Pancreas (tissue), 10 donors: ENCODE measurements around the gene TMEM131L. TPM values are rescaled to one million over a fixed set of nuclear protein-coding genes. Genes with fewer than 3 reads are reported as not detected.
"Not testable (repeated sequence)": the region's sequence is repeated elsewhere in the genome, so short reads cannot be mapped to it uniquely, and the experiment has no call there.

ENCODE experiments used
- ATAC-seq, 4 donors: fragments of 200-7000 bp; cut with Tn5 transposase; one replicate each; pipeline versions ENCODE4 v1.8.0 to v1.9.1; 2020; ENCODE audit warnings: mild to moderate bottlenecking in 4 of 4, moderate library complexity in 4 of 4
- DNase-seq, 6 donors: peaks; one replicate each; pipeline ENCODE4 v3.0.0-alpha.2; 2020
- FAIRE-seq: peaks from 2 replicates; lab custom pipeline; 2012; peaks lifted over from hg19 to GRCh38; lab: Jason Lieb, UNC
- H3K27ac ChIP-seq, 4 donors: fragments of 200-600 bp; sonication (generic); 1 replicate in 3 of 4; 2 replicates in 1 of 4; pipeline versions ENCODE4 v1.5.0 to v1.8.0; 2020
- H3K27me3 ChIP-seq, 4 donors: fragments of 200-600 bp; one replicate each; pipeline ENCODE4 v1.8.0; 2021
- H3K36me3 ChIP-seq, 3 donors: fragments of 200-600 bp; sonication (generic) in 1 of 3; one replicate each; pipeline versions ENCODE4 v1.5.0 to v1.8.0; 2020 to 2021
- H3K4me1 ChIP-seq, 3 donors: fragments of 200-600 bp; one replicate each; pipeline ENCODE4 v1.8.0; 2021
- H3K4me3 ChIP-seq, 4 donors: fragments of 200-600 bp; sonication (generic) in 2 of 4; one replicate each; pipeline versions ENCODE4 v1.5.0 to v1.8.0; 2020 to 2021
- H3K9me3 ChIP-seq, 4 donors: fragments of 200-600 bp; one replicate each; pipeline ENCODE4 v1.8.0; 2021
- CTCF ChIP-seq, 4 donors: fragments of 200-600 bp; sonication (generic) in 3 of 4; IDR thresholded peaks; one replicate each; pipeline versions ENCODE4 v1.5.0 to v1.8.0; 2021; ENCODE audit warnings: antibody characterized with exemption in 4 of 4
- WGBS, 2 donors: extraction: QIAGEN DNeasy Blood & Tissue Kit; methylation state at CpG; one replicate each; pipeline ENCODE4 v1.1.7; 2013; 5-methylcytosine and 5-hydroxymethylcytosine counted together
- intact Hi-C, 3 donors: fragments of 100-400 bp; cut with DNase I; formaldehyde crosslinking; loops; one replicate each; pipeline versions ENCODE4 v1.11.1 to v1.14.2; 2022
- polyA plus RNA-seq, 2 donors: library from polyadenylated mRNA; stranded (reverse); fragments of 200-250 nt; gene quantifications; one replicate each; pipeline ENCODE4 v1.2.3, GENCODE V29; 2013
- total RNA-seq, 6 donors: library from RNA; stranded (reverse); fragmentation: NEBNext Ultra II Directional in 4 of 6; extraction: Animal tissue kit (Norgen Biotek cat#: 25700) in 4 of 6; gene quantifications; one replicate each; pipeline versions ENCODE4 v1.2.1 to v1.2.4, GENCODE V29; 2021 to 2023
- donor health status: healthy with polysubstance abuse.
- donor health status: DM: no; HTN: no; CAD: no; lungs with moderate emphysema.
- donor health status: DM: no; HTN: no; CAD: no.
- donor health status: control.
- donor health status: control.
- donor health status: Bipolar disorder and iron deficiency.
- donor health status: DM: yes; HTN: yes; CAD: no.
- donor health status: DM: no; HTN: no; CAD: no.
- donor health status: DM: no; HTN: no; CAD: no.
- donor health status: DM: yes; HTN: yes; CAD: no.

The TMEM131L gene
- total and polyA plus RNA-seq, 8 donors = 9.4 to 29.5 (median 20.1) TPM

- peaks cover 28 to 51% (median 32%) of the 10 kb centered on the region in 3 donors for H3K4me1 ChIP-seq
- 33 to 38% methylated on average over 8 of the region's 8 CpGs for WGBS, 2 donors
- ATAC-seq (peak; percentile 46 to 75 (median 72)), FAIRE-seq (no peak), DNase-seq (peak in 5 of 6 donors; percentile 35 to 72 (median 67))
- no peak overlapping the region for H3K4me3 ChIP-seq
- no peaks in the 10 kb centered on the region for H3K9me3 ChIP-seq
- no peaks in the 10 kb centered on the region for H3K36me3 ChIP-seq
- intact Hi-C loops = no loop called here
- H3K27ac ChIP-seq = peak overlapping the region in 2 of 4 donors; percentile 52 to 67
- no peaks in the 10 kb centered on the region for H3K27me3 ChIP-seq
- no peak for TF ChIP-seq CTCF (IDR thresholded peaks at IDR 0.05)
Measured at GRCh38 chr4:153566631-153567150, 100.5 kb downstream of the TMEM131L start.

- ATAC-seq, H3K36me3 ChIP-seq, DNase-seq, H3K27ac ChIP-seq, intact Hi-C loops, H3K4me3 ChIP-seq, H3K27me3 ChIP-seq, H3K9me3 ChIP-seq, FAIRE-seq: not testable (repeated sequence)
- 79 to 86% methylated on average over 3 of the region's 3 CpGs for WGBS, 2 donors
- peaks cover 28 to 51% (median 32%) of the 10 kb centered on the region in 3 donors for H3K4me1 ChIP-seq
Measured at GRCh38 chr4:153567660-153568059, 101.5 kb downstream of the TMEM131L start.

- H3K4me1 ChIP-seq = peaks cover 27 to 60% (median 32%) of the 10 kb centered on the region in 3 donors
- no peak for TF ChIP-seq CTCF (IDR thresholded peaks at IDR 0.05)
- intact Hi-C loops = loop anchor here in 2 of 3 donors (5.0 to 10.0 kb wide), 2 partner anchors 106 to 223 kb away; partner anchors contain the start of gene TMEM131L (in 1 of the 2)
- FAIRE-seq (no peak), DNase-seq (no peak), ATAC-seq (no peak)
- no peaks in the 10 kb centered on the region for H3K36me3 ChIP-seq
- H3K27ac ChIP-seq = no peak overlapping the region
- H3K9me3 ChIP-seq = no peaks in the 10 kb centered on the region
- no peaks in the 10 kb centered on the region for H3K27me3 ChIP-seq
- no peak overlapping the region for H3K4me3 ChIP-seq
- 91% methylated on average over 12 of the region's 12 CpGs for WGBS, 2 donors
Measured at GRCh38 chr4:153570228-153570973, 104.2 kb downstream of the TMEM131L start.

- no peak for ATAC-seq
- no peak for FAIRE-seq
- Histone ChIP-seq H3K4me1 (peaks cover 29 to 54% (median 30%) of the 10 kb centered on the region in 3 donors), H3K4me3 (no peak overlapping the region), H3K27me3 (no peaks in the 10 kb centered on the region), H3K36me3 (no peaks in the 10 kb centered on the region), H3K9me3 (no peaks in the 10 kb centered on the region), H3K27ac (no peak overlapping the region)
- no peak for TF ChIP-seq CTCF (IDR thresholded peaks at IDR 0.05)
- DNase-seq = no peak
- intact Hi-C loops = loop anchor here in 2 of 3 donors (5.0 to 10.0 kb wide), 2 partner anchors 106 to 224 kb away; partner anchors contain the start of gene TMEM131L (in 1 of the 2)
- 87 to 93% methylated on average over 4 of the region's 4 CpGs for WGBS, 2 donors
Measured at GRCh38 chr4:153571006-153571545, 104.9 kb downstream of the TMEM131L start.

GRCh38 chr4:153572609-153573008, 106.4 kb downstream of the TMEM131L start:
- no peak for DNase-seq
- 97% methylated on average over 3 of the region's 3 CpGs for WGBS, 2 donors
- Histone ChIP-seq H3K4me1 (peaks cover 21 to 44% (median 27%) of the 10 kb centered on the region in 3 donors), H3K36me3 (no peaks in the 10 kb centered on the region), H3K9me3 (no peaks in the 10 kb centered on the region), H3K4me3 (no peak overlapping the region), H3K27ac (peak overlapping the region in 1 of 4 donors; percentile 14), H3K27me3 (no peaks in the 10 kb centered on the region)
- no peak for ATAC-seq
- TF ChIP-seq CTCF (IDR thresholded peaks at IDR 0.05) = no peak
- intact Hi-C loops = loop anchor here in 2 of 3 donors (5.0 to 10.0 kb wide), 2 partner anchors 108 to 225 kb away; partner anchors contain the start of gene TMEM131L (in 1 of the 2)
- FAIRE-seq = no peak
